Fibroblast of gingiva (primary cell): ENCODE data around the gene CD300C.
"Not testable (repeated sequence)": the region's sequence is repeated elsewhere in the genome, so short reads cannot be mapped to it uniquely, and the experiment has no call there.

ENCODE experiments used
- DNase-seq: peaks from one replicate; pipeline ENCODE4 v3.0.0-alpha.2; 2011; ENCODE audit warnings: low read depth

CD300C gene

GRCh38 chr17:74531231-74531761, 14.6 kb downstream of the CD300C start, which contains the start of gene CD300LB:
CD300LB (minus strand) TSS chr17:74531475; CDS start chr17:74531350, 125 bp downstream.
- no peak for DNase-seq

- DNase-seq: no peak
Observed at GRCh38 chr17:74530831-74531150, 15.1 kb downstream of the CD300C start.

DNA sequence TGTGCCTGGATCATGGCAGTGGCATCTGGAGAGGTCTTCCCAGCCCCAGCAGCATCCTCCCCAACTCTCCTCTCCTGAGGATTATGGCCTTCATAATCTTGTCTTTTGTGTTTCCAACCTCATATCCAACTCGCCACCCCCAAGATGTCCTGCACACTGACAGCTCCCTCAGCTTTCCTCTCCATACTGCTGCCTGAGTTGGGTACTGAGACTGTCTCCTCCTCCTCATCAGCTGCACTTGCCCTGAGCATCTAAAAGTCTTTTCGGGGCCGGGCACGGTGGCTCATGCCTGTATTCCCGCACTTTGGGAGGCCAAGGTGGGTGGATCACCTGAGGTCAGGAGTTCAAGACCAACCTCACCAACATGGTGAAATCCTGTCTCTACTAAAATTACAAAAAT, 16.7 kb downstream of the CD300C start:
- DNase-seq: no peak

GRCh38 chr17:74528491-74529199, 17.3 kb downstream of the CD300C start:
- no peak for DNase-seq

DNA sequence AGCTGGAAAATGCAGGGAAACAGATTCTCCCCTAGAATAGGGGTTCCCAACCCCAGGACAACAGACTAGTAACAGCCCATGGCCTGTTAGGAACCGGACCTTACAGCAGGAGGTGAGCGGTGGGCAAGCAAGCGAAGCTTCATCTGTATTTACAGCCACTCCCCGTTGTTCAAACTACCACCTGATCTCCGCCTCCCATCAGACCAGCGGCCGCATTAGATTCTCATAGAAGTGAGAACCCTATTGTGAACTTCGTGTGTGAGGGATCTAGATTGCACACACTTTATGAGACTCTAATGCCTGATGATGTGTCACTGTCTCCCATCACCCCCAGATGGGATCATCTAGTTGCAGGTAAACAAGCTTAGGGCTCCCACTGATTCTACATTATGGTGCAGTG, 18.2 kb downstream of the CD300C start:
- no peak for DNase-seq

DNA sequence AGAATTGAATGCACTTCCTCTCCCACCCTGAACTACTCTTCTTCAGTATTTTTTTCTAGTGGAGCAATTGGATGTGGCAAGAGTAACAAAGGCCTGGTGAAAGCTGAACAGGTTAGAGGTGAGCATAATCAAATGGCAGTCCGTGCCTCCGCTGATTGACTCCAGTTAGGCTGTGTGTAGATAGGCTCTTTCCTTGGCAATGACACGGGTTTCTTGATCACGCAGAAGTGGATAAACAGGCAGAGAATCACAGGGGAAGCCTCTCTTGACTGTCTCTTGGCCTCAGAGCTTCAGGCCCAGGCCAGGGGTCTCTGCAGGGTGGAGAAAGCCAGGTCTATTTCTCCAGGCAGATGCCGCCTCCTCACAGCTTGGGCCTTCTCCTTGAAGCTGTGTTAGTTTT, 18.8 kb downstream of the CD300C start:
- DNase-seq: no peak

- no peak for DNase-seq
Observed at GRCh38 chr17:74526681-74527080, 19.2 kb downstream of the CD300C start.

- no peak for DNase-seq
Observed at GRCh38 chr17:74525781-74526288, 20.1 kb downstream of the CD300C start.

DNA sequence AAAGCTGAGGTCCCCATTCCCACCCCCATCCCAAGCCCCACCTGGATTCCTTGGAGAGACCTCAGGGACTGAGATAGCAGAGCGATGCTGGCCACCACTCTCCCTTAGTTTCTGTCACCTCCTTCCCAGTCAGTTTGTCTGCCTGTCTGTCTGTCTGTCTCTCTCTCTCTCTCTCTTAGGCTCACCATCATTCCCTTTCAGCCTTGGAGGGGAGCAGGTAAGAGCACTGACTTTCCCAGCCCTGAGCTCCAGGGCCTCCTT, 20.5 kb downstream of the CD300C start:
- no peak for DNase-seq

DNA sequence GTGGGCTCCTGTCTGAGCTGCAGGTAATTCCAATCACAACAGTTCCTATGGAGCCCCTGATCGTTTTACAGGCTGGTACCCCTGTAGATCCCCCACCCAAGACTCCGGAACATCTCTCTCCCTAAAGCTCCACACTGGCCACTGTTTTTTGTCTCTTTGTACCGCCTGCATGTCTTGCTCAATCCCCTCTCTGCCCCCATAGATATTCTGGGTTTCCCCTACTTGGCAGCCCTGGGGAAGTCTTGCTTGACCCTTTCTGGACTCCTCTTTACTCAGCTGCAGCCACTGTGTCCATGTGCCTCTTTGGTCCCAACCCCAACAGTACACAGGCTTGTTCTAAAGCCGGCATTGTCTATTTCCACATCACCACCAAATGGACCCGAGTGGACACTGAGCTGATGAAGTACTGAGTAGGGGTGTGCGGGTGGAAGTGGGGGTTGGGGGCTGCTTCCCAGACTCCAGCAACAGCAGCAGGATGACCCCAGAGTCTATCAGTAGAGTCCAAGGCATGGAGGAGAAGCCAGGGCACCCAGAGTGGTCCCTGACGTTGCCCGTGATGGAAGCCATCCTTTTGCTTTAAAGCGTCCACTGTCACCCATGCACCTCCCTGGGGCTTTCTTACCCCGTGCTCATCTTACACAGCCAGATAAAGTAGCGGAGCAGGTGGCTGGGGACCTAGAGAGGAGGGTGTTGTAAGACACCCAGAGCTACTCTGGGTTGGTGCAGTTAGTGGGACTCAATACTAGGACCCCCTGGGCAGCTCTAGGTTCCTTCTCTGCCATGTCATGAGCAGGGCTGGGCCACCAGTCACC, 21.1 kb downstream of the CD300C start:
- no peak for DNase-seq

DNA sequence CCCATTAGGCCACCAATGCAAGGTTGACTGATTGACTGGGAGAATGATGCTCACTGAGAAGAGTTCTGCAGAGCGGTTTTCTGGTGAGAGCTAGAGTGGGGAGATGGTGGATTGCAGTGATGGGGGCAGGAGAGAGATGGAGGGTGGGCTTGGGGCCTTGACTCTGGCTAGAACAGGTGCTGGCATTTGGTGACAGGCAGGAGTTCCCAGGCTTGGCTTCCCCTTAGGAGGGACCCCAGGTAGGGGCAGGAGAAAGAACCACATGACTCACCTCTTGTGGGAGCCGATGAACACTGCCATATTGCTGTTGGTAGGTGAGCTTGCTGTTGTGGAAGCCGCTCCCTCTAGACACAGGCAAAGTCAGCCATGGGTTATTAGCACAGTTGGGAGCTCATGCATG, 22.6 kb downstream of the CD300C start:
- DNase-seq: no peak

GRCh38 chr17:74522381-74523105, 23.4 kb downstream of the CD300C start:
- no peak for DNase-seq

DNA sequence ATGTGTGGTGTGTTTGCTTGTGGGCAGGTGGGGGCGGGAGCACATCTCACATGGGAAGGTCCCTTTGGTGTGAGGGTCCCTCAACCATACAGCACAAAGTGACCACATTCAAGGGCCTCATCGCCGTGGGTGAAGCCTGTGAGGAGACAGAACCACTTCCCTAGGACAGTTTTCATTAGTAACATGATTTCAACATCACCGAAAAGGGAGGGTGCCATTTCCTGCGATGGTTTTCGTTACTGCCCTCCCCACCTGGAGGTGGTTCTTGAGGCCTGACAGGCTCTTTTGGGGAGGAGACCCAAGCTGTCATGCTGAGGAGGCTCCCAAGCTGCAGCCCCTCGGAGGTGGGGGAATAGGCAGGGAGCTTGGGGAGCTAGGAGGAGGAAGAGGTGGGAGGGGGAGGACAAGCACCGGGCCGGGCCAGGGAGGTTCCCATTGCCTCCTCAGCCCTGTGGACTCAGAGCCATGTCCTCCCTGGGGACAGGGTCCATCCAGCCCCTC, 24.2 kb downstream of the CD300C start:
- no peak for DNase-seq

- no peak for DNase-seq
Observed at GRCh38 chr17:74520790-74521480, 25.0 kb downstream of the CD300C start.

- DNase-seq: no peak
Observed at GRCh38 chr17:74520016-74520434, 25.9 kb downstream of the CD300C start.

- not testable (repeated sequence) for DNase-seq
Observed at GRCh38 chr17:74518413-74518981, 27.4 kb downstream of the CD300C start.

GRCh38 chr17:74516561-74517328, 29.2 kb downstream of the CD300C start:
- no peak for DNase-seq

GRCh38 chr17:74515941-74516340, 30.0 kb downstream of the CD300C start:
- no peak for DNase-seq

DNA sequence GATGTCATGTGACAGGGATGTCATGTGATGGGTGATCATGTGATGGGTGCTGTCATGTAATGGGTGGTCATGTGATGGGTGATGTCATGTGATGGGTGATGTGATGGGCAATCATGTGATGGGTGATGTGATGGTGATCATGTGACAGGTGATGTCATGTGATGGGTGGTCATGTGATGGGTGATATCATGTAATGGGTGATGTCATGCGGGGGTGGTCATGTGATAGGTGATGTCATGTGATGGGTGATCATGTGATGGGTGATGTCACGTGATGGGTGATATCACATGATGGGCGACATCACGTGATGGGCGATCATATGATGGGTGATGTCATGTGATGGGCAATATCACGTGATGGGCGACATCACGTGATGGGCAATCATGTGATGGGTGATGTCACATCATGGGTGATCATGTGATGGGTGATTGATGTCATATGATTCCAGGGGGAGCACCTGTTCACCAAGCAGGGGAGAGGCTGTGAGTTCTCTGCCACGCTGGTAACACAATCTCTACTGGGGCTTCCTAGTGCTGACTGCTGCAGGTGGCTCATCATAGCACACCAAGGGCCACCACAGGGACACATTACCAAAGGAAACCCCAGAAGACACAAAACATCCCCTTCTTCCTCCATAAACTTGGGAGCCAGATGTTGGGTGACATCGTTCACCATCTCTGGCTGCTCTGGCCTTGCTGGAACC, 31.1 kb downstream of the CD300C start:
- DNase-seq: no peak

DNA sequence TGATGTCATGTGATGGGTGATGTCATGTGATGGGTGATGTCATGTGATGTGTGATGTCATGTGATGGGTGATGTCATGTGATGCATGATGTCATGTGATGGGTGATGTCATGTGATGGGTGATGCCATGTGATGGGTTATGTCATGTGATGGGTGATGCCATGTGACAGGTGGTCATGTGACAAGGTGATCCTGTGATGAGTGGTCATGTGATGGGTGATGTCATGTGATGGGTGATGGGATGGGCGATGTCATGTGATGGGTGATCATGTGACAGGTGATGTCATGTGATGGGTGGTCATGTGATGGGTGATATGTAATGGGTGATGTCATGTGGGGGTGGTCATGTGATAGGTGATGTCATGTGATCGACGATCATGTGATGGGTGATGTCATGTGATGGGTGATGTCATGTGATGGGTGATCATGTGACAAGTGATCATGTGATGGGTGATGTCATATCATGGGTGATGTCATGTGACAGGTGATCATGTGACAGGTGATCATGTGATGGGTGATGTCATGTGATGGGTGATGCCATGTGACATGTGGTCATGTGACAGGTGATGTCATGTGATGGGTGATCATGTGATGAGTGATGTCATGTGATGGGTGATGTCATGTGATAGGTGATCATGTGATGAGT, 31.8 kb downstream of the CD300C start:
- peak; percentile 7 for DNase-seq
